Muscle layer of colon (tissue), 2 donors: ENCODE measurements around the gene GUCY2D.
"Not testable (repeated sequence)": the region's sequence is repeated elsewhere in the genome, so short reads cannot be mapped to it uniquely, and the experiment has no call there.

Experiments
- H3K27ac ChIP-seq: one replicate; pipeline ENCODE4 v1.7.0; 2013; ENCODE audit warnings: low read depth, mild to moderate bottlenecking, low read length, moderate library complexity
- H3K27me3 ChIP-seq, 2 donors: one replicate each; pipeline ENCODE4 v1.7.0; 2013; ENCODE audit warnings: low read length in 2 of 2, mild to moderate bottlenecking in 2 of 2; ENCODE audit not compliant: insufficient read depth in 2 of 2, control insufficient read depth in 1 of 2
- H3K36me3 ChIP-seq: one replicate; pipeline ENCODE4 v1.7.0; 2013; ENCODE audit warnings: mild to moderate bottlenecking, low read length; ENCODE audit not compliant: insufficient read depth
- H3K4me1 ChIP-seq: one replicate; pipeline ENCODE4 v1.7.0; 2013; ENCODE audit warnings: mild to moderate bottlenecking, low read length; ENCODE audit not compliant: insufficient read depth
- H3K4me3 ChIP-seq, 2 donors: one replicate each; pipeline ENCODE4 v1.7.0; 2013; ENCODE audit warnings: low read length in 2 of 2, low read depth in 1 of 2, mild to moderate bottlenecking in 1 of 2, moderate library complexity in 1 of 2
- H3K9ac ChIP-seq: one replicate; pipeline ENCODE4 v1.7.0; 2013; ENCODE audit warnings: low read length
- H3K9me3 ChIP-seq: one replicate; pipeline ENCODE4 v1.7.0; 2013; ENCODE audit warnings: mild to moderate bottlenecking, low read length
- donor health status: abdominal sarcoma.
- donor health status: Adenocarcinoma of cecum.

Gene GUCY2D

GRCh38 chr17:8001976-8002720 is at the start of gene GUCY2D:
Gene GUCY2D (plus strand): TSS chr17:8002615. CDS start chr17:8003048, 433 bp downstream.
- no peaks in the 10 kb centered on the region for H3K4me1 ChIP-seq
- H3K9ac ChIP-seq = no peak within 1 kb of the TSS
- H3K9me3 ChIP-seq = no peaks in the 10 kb centered on the region
- H3K36me3 ChIP-seq = no peaks in the 10 kb centered on the region
- H3K4me3 ChIP-seq = peak within 1 kb of the TSS in 1 of 2 donors; percentile 27
- H3K27ac ChIP-seq = no peak within 1 kb of the TSS
- peaks cover 20 to 59% of the 10 kb centered on the region in 2 donors for H3K27me3 ChIP-seq

DNA sequence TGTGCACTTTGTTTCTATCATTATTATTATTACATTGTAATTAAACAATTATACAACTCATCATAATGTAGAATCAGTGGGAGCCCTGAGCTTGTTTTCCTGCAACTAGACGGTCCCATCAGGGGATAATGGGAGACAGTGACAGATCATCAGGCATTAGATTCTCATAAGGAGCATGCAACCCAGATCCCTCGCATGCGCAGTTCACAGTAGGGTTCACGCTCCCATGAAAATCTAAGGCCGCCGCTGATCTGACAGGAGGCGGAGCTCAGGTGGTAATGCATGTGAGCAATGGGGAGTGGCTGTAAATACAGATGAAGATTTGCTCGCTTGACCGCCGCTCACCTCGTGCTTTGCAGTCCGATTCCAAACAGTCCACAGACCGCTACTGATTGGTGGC is 49.1 kb upstream of the GUCY2D start:
- H3K4me3 ChIP-seq, H3K9ac ChIP-seq, H3K27ac ChIP-seq, H3K9me3 ChIP-seq, H3K27me3 ChIP-seq: not testable (repeated sequence)
- Histone ChIP-seq H3K4me1 (peaks cover 21% of the 10 kb centered on the region), H3K36me3 (peaks cover 14% of the 10 kb centered on the region)

DNA sequence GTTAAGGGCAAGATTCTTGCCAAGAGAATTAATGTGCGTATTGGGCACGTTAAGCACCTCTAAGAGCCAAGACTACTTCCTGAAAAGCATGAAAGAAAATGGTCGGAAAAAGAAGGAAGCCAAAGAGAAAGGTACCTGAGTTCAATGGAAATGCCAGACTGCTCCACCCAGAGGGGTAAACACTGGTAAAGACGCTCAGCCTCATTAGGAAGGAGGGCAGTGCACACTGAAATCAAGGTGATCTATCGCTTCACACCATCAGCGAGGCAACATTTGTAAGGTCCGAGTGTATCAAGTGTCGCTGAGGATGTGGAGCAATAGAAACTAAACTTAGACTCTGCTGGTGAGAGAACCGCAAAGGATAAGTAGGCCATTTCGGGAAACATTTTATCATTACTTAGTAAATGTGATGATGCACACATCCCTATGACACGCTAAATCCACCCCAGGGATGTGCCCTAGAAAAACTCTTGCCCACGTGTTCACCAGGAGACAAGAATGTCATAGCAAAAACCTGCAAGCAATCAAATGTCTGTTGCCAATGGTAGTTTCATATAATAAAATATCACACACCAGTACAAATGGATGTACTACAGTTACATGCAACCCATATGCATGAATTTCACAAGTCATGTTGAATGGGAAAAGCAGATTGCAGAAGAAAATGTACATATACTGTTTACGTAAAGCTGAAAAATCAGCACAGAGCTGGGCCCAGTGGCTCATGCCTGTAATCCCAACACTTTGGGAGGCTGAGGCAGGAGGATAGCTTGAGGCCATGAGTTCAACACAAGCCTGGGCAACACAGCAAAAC is 46.8 kb upstream of the GUCY2D start:
- H3K4me3 ChIP-seq = no peak overlapping the region
- H3K4me1 ChIP-seq = peaks cover 21% of the 10 kb centered on the region
- H3K36me3 ChIP-seq = no peaks in the 10 kb centered on the region
- no peaks in the 10 kb centered on the region for H3K27me3 ChIP-seq
- peak overlapping the region; percentile 31 for H3K27ac ChIP-seq
- H3K9ac ChIP-seq = no peak overlapping the region
- no peaks in the 10 kb centered on the region for H3K9me3 ChIP-seq

GRCh38 chr17:7956228-7956965 is 46.0 kb upstream of the GUCY2D start:
- Histone ChIP-seq H3K4me3 (peak overlapping the region in 1 of 2 donors; percentile 27), H3K27ac (peak overlapping the region; percentile 31), H3K36me3 (no peaks in the 10 kb centered on the region), H3K27me3 (no peaks in the 10 kb centered on the region), H3K4me1 (peaks cover 21% of the 10 kb centered on the region), H3K9ac (no peak overlapping the region), H3K9me3 (no peaks in the 10 kb centered on the region)

- H3K27ac ChIP-seq = no peak overlapping the region
- no peaks in the 10 kb centered on the region for H3K27me3 ChIP-seq
- H3K36me3 ChIP-seq = no peaks in the 10 kb centered on the region
- H3K9ac ChIP-seq = no peak overlapping the region
- H3K9me3 ChIP-seq = no peaks in the 10 kb centered on the region
- H3K4me3 ChIP-seq = no peak overlapping the region
- peaks cover 14% of the 10 kb centered on the region for H3K4me1 ChIP-seq
These were observed 42.7 kb upstream of the GUCY2D start for GRCh38 chr17:7959503-7960253.

- Histone ChIP-seq H3K9me3 (no peaks in the 10 kb centered on the region), H3K27ac (no peak overlapping the region), H3K4me1 (peaks cover 5% of the 10 kb centered on the region), H3K9ac (no peak overlapping the region), H3K4me3 (no peak overlapping the region), H3K36me3 (no peaks in the 10 kb centered on the region), H3K27me3 (no peaks in the 10 kb centered on the region)
These were observed 41.0 kb upstream of the GUCY2D start for GRCh38 chr17:7961421-7961820.

DNA sequence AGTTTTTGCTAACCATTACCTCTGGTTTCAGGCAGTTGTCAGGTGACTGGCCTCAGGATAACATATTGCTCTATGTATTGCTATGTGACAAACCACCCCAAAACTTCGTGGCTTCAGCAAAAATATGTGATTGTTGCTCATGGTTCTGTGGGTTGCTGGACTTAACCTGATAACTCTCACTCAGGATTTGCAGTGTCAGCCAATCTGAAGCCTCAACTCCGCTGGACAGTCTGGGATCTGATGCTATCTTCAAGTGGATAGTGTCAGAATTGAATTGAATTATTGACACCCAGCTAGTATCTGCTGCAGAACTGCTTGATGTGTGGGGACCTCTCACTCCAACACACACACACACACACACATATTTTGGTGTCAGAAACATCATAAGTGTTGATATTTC is 34.7 kb upstream of the GUCY2D start:
- Histone ChIP-seq H3K9ac (no peak overlapping the region), H3K27me3 (no peaks in the 10 kb centered on the region), H3K9me3 (no peaks in the 10 kb centered on the region), H3K4me1 (no peaks in the 10 kb centered on the region), H3K27ac (no peak overlapping the region), H3K4me3 (no peak overlapping the region), H3K36me3 (no peaks in the 10 kb centered on the region)

DNA sequence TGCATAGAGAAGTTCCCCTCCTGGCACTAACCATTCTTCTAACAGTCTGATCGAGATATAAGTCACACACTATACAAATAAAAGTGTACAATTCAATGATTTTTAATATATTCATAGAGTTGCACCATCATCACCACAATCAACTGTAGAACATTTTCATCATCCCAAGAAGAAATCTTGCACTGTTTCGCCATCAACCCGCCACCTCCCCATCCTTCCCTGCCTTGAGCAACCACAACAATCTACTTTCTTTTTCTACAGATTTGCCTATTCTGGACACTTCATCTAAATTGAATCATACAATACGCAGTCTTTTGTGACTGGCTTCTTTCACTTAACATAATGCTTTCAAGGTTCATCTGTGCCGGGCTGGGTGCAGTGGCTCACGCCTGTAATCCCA is 33.0 kb upstream of the GUCY2D start:
- no peaks in the 10 kb centered on the region for H3K4me1 ChIP-seq
- no peaks in the 10 kb centered on the region for H3K27me3 ChIP-seq
- no peaks in the 10 kb centered on the region for H3K9me3 ChIP-seq
- no peak overlapping the region for H3K27ac ChIP-seq
- no peaks in the 10 kb centered on the region for H3K36me3 ChIP-seq
- no peak overlapping the region for H3K4me3 ChIP-seq
- no peak overlapping the region for H3K9ac ChIP-seq

DNA sequence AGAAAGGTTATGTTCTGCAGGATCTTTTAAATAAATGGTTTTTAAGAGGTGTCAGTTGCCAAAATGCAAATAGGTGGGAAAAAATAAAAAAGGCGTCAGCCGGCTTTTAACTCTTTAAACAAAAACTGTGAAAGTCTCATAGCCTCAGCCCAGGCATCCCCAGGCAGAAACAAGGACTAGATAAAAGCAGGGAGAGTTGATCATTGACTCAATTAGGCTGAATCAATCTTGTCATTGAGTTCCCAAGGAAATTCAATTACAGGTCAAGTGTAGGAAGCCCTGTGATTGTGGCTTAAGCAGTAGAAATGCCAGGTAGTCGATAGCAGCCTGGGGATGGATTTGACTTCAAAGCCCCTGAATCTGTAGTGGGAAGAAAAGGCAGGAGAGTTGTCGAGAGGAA is 30.8 kb upstream of the GUCY2D start:
- H3K36me3 ChIP-seq = no peaks in the 10 kb centered on the region
- H3K27me3 ChIP-seq = no peaks in the 10 kb centered on the region
- no peaks in the 10 kb centered on the region for H3K4me1 ChIP-seq
- H3K9ac ChIP-seq = no peak overlapping the region
- peaks cover 4% of the 10 kb centered on the region for H3K9me3 ChIP-seq
- no peak overlapping the region for H3K27ac ChIP-seq
- no peak overlapping the region for H3K4me3 ChIP-seq

DNA sequence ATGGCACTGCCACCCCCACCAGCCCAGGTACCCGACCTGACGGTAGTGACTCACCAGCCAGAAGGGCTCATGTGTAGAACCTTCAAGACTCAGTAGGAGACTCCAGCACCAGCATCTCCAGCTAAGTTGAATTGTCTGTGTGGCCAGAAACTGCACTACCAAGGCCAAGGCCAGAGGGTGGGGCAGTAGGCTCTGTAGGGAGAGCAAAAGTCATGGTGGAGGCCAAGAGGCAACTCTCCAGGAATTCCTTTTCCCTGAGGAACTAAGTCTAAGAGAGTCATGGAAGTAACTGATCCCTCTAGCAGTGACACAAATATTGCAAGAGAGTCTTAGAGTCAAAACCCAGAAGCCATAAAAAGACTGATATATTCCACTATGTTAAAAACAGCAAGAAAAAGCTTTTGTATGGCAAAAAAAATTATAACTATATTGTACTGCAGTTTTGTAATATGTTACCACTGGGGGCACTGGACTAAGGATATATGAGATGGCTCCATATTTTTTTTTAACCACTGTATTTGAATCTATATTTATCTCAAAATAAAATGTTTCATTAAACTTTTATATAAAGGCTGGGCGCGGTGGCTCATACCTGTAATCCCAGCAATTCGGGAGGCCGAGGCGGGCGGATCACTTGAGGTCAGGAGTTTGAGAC is 30.2 kb upstream of the GUCY2D start:
- no peak overlapping the region for H3K4me3 ChIP-seq
- no peak overlapping the region for H3K27ac ChIP-seq
- H3K9me3 ChIP-seq = peaks cover 4% of the 10 kb centered on the region
- H3K4me1 ChIP-seq = no peaks in the 10 kb centered on the region
- no peak overlapping the region for H3K9ac ChIP-seq
- no peaks in the 10 kb centered on the region for H3K27me3 ChIP-seq
- H3K36me3 ChIP-seq = no peaks in the 10 kb centered on the region
